Stimulated activated naive CD8-positive, alpha-beta T cell treated with anti-CD3 and anti-CD28 coated beads, Interleukin-15, Interleukin-2, amounts not matched to agents 100 ng/mL and 50 ng/mL, for 24 hours (primary cell): ENCODE data around the gene OR51M1.
"Not testable (repeated sequence)": the region's sequence is repeated elsewhere in the genome, so short reads cannot be mapped to it uniquely, and the experiment has no call there.

Source experiments
- H3K27ac Mint-ChIP-seq: one replicate; pipeline ENCODE4 v1.8.0; 2021; ENCODE audit warnings: mild to moderate bottlenecking, mixed read lengths
- H3K27me3 Mint-ChIP-seq: one replicate; pipeline ENCODE4 v1.8.0; 2021; ENCODE audit warnings: mixed read lengths
- H3K36me3 Mint-ChIP-seq: one replicate; pipeline ENCODE4 v1.8.0; 2021; ENCODE audit warnings: low read depth, mixed read lengths
- H3K4me1 Mint-ChIP-seq: one replicate; pipeline ENCODE4 v1.8.0; 2021; ENCODE audit warnings: low read depth, mixed read lengths
- H3K4me3 Mint-ChIP-seq: one replicate; pipeline ENCODE4 v1.8.0; 2021; ENCODE audit warnings: mild to moderate bottlenecking, mixed read lengths
- H3K9me3 Mint-ChIP-seq: one replicate; pipeline ENCODE4 v1.8.0; 2021; ENCODE audit warnings: mixed read lengths

Gene OR51M1

DNA sequence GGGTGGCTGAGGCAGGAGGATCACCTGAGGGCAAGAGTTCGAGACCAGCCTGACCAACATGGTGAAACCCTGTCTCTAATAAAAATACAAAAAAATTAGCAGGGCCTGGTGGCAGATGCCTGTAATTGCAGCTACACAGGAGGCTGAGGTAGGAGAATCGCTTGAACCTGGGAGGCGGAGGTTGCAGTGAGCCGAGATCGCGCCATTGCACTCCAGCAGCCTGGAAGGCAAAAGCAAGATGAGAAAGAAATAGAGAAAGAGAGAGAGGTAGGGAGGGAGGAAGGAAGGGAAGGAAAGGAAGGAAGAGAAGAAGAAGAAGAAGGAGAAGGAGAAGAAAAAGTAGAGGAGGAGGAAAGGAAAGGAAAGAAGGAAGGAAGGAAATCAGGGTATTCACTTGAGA, 17.2 kb upstream of the OR51M1 start:
- not testable (repeated sequence) for H3K4me3 Mint-ChIP-seq, H3K36me3 Mint-ChIP-seq, H3K4me1 Mint-ChIP-seq, H3K9me3 Mint-ChIP-seq, H3K27me3 Mint-ChIP-seq, H3K27ac Mint-ChIP-seq

DNA sequence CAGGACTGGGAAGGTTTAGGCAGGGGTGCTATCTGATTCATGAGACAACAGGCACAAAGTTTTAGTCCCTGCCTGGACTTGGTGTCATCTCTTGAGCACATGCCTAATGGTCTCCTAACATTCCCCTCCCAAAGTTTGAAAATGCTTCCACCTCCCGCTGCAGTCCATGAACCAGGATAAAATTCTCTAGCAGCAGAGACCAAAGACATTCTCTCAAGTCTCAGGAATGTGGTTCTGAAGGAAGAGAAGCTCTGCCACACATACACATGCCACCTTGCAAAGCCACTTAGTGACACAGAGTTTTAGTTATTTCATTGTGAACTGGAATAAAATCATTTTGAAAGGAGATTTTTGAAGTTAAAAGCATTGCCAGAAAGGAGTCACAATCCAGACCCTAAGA, 16.8 kb upstream of the OR51M1 start:
- Mint-ChIP-seq H3K4me3 (no peak overlapping the region), H3K27me3 (peaks cover 4% of the 10 kb centered on the region), H3K27ac (no peak overlapping the region), H3K9me3 (peaks cover 6% of the 10 kb centered on the region), H3K36me3 (no peaks in the 10 kb centered on the region), H3K4me1 (no peaks in the 10 kb centered on the region)

DNA sequence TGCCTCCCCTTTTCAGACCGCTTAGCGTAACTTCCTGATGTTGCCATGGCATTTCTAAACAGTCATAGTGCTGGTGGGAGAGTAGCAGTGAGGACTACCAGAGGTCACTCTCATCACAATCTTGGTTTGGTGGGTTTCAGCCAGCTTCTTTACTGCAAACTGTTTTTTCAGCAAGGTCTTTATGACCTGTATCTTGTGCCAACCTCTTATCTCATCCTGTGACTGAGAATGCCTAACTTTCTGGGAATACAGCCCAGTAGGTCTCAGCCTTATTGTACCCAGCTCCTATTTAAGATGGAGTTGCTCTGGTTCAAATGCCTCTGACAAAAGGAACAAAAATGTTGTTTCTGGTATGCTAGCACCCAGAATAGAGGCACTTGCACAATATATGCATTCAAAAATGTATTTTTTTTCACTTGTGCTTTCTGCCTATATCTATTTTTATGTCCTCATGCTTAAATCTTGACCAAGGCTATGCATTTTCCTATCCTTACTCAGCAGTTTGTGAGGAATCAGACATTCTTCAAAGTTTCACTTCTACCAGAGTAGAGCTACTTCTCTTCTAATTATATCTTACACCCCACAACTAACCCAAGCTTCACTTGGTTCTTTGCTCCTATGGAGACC, 16.1 kb upstream of the OR51M1 start:
- Mint-ChIP-seq H3K4me3 (no peak overlapping the region), H3K4me1 (no peaks in the 10 kb centered on the region), H3K9me3 (peaks cover under 1% of the 10 kb centered on the region), H3K27ac (no peak overlapping the region), H3K27me3 (peaks cover 4% of the 10 kb centered on the region), H3K36me3 (no peaks in the 10 kb centered on the region)

DNA sequence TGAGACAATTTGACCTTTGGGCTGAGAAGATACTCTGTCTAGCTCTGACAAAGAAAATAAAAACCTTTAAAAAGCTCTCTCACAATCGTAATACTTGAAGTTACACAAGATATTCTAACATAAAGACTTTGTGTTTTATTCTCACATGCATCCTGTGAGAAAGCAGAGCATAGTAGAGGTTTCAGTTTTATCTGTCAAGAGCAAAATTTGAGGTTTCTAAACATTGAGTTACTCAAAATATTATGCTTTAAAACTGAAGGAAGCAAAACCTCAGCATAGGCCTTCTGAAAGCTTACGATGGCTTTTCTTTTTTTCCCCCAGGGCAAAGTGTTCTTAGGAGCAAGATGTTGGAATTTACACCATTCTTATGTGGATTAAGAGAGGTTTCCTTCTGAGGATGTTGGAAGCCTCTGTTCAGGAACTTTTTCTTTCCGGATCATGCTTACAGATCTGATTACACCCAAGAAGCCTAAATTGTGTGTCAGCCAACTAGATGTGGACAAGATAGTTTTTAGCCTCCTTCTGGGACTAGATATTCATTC, 15.0 kb upstream of the OR51M1 start:
- Mint-ChIP-seq H3K27me3 (peaks cover 4% of the 10 kb centered on the region), H3K36me3 (no peaks in the 10 kb centered on the region), H3K9me3 (peaks cover 6% of the 10 kb centered on the region), H3K27ac (no peak overlapping the region), H3K4me3 (no peak overlapping the region), H3K4me1 (no peaks in the 10 kb centered on the region)

DNA sequence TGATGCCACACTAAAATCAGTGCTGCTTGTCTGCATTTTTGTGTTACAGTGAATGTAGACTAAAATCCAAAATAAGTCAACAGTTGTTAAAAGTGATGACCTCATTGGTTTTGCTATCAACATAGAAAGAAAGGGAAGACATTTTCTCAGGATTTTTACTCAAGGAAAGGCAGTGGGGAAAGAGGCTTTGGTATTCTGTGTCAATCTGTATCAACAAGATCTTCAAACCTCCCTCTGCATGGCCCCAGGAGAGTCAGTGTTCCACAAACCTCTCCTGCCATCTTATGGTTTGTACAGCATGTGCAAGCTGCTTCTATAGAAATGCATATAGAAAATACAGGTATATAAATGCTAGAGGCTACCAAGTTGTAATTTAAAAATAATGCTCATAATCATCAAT, 13.8 kb upstream of the OR51M1 start:
- Mint-ChIP-seq H3K4me1 (no peaks in the 10 kb centered on the region), H3K9me3 (peaks cover 6% of the 10 kb centered on the region), H3K27me3 (peaks cover 10% of the 10 kb centered on the region), H3K4me3 (no peak overlapping the region), H3K27ac (no peak overlapping the region), H3K36me3 (no peaks in the 10 kb centered on the region)

DNA sequence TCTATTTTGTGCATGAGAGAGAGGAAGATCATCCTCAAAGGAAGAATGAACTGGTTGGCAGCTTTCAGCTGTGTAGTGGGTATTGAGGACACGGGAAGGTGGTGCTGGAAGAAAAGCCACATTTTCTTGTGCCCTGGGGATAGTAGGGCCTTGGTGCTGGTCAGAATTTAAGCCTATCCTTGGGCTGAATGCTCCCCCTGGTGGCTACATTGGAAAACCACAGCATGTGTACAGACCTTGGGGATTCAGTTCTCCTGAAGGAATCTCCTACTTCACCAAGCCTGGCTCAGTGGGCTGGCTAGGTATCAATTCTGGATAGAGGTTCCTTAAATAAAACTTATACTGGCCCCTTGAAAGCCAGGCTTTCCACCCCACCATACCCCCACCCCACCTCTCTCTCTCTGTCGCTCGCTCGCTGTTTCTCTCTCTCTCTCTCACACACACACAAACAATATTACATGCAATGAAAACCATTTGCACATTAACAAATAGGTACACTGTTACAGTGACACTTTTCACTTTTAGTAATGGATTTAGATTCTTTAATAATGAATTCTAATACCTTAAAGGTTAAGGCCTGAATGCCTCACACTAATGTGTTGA, 2.8 kb upstream of the OR51M1 start:
- no peaks in the 10 kb centered on the region for H3K36me3 Mint-ChIP-seq
- H3K27ac Mint-ChIP-seq: no peak overlapping the region
- no peak overlapping the region for H3K4me3 Mint-ChIP-seq
- no peaks in the 10 kb centered on the region for H3K4me1 Mint-ChIP-seq
- H3K27me3 Mint-ChIP-seq: no peaks in the 10 kb centered on the region
- no peaks in the 10 kb centered on the region for H3K9me3 Mint-ChIP-seq

DNA sequence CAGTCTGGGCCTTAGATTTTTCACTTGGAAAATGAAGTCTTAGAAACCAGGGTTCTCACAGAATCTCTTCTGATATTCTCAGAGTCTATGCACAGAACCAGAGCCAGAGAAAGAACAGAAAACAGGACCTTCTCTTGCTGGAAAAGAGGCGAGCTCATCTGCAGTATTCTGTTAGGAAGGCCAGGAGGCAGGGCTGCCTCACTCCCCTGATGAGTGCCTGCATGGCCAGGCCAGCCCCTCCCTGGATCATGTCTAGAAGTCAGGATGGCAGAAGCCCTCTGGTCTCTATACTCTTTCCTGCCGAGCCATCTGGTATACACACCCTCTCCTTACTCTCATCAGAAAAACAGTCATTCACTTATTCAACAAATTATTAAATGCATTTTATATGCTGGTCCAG, 723 bp downstream of the OR51M1 start:
- Mint-ChIP-seq H3K27me3 (no peaks in the 10 kb centered on the region), H3K27ac (no peak overlapping the region), H3K36me3 (no peaks in the 10 kb centered on the region), H3K4me3 (no peak overlapping the region), H3K4me1 (no peaks in the 10 kb centered on the region), H3K9me3 (no peaks in the 10 kb centered on the region)

DNA sequence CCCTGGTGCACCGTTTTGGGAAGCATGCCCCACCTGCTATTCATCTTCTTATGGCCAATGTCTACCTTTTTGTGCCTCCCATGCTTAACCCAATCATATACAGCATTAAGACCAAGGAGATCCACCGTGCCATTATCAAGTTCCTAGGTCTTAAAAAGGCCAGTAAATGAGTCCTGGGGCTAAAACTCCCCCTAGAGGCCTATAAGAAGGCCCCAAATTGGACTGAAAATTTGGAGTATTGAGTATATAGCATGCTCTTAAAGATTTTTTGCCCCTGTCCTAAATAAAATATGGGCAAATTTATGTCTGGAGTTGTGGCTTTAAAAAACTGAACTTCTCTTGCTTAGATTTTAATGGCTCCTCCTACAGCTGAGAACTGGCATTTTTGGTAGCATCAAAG, 6.6 kb downstream of the OR51M1 start:
- Mint-ChIP-seq H3K27me3 (no peaks in the 10 kb centered on the region), H3K9me3 (no peaks in the 10 kb centered on the region), H3K4me3 (no peak overlapping the region), H3K27ac (no peak overlapping the region), H3K4me1 (no peaks in the 10 kb centered on the region), H3K36me3 (no peaks in the 10 kb centered on the region)

DNA sequence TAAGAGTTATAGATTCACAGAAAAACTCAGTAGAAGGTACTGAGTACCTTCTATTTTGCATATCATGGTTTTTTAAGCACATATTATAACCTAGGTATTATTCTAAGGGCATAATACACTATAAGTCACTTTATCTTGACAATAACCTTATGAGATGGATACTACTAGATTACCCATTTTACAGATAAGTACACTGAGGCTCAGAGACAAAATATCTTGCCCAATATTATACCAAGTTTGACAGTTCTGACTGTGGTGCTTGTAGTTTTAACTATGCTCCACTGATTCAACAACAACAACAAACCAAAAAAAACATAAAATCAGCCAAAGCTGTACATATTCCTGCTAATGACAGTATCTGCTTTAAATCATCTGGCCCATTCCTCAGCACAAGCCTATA, 10.5 kb downstream of the OR51M1 start:
- Mint-ChIP-seq H3K27me3 (no peaks in the 10 kb centered on the region), H3K9me3 (no peaks in the 10 kb centered on the region), H3K27ac (no peak overlapping the region), H3K4me1 (no peaks in the 10 kb centered on the region), H3K36me3 (no peaks in the 10 kb centered on the region), H3K4me3 (no peak overlapping the region)

DNA sequence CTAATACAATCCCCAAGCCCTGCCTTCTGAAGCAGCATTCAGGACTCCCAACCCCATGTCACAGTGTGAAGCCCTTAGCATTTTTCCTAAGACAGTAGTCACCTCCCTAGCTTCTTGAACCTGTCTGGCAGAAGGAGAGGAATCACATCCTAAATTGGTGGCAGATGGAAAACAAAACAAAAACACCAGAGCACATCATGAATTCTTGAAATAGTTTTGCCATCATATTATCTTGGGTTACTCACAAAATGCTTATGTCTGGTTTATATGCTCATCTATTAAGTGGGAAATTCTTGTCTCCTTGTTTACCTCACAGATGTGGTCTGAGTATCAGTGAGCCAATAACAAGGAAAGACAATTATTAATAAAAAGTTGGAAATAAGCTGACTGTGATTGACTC, 15.3 kb downstream of the OR51M1 start:
- no peaks in the 10 kb centered on the region for H3K9me3 Mint-ChIP-seq
- H3K27ac Mint-ChIP-seq: no peak overlapping the region
- H3K4me1 Mint-ChIP-seq: no peaks in the 10 kb centered on the region
- H3K27me3 Mint-ChIP-seq: no peaks in the 10 kb centered on the region
- H3K36me3 Mint-ChIP-seq: no peaks in the 10 kb centered on the region
- H3K4me3 Mint-ChIP-seq: no peak overlapping the region

DNA sequence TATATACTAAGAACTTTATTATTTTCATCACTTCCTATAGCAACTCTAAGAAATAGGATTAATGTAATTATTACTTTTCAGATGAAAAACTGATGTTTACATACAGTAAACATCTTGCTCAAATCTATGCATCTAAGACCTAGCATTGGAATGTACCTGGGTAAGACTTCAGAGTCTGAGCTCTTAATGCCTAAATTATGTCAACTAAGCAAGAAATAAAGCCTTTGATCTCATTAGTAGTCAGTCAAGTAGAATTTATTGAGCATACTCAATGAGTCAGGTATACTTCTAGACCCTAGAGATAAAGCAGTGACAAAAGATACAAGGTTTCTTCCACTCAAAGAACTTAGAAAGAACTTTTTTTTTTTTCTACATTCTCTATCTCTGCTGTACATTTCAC, 21.6 kb downstream of the OR51M1 start:
- Mint-ChIP-seq H3K27ac (no peak overlapping the region), H3K36me3 (no peaks in the 10 kb centered on the region), H3K4me3 (no peak overlapping the region), H3K4me1 (no peaks in the 10 kb centered on the region), H3K9me3 (no peaks in the 10 kb centered on the region), H3K27me3 (peaks cover 20% of the 10 kb centered on the region)

DNA sequence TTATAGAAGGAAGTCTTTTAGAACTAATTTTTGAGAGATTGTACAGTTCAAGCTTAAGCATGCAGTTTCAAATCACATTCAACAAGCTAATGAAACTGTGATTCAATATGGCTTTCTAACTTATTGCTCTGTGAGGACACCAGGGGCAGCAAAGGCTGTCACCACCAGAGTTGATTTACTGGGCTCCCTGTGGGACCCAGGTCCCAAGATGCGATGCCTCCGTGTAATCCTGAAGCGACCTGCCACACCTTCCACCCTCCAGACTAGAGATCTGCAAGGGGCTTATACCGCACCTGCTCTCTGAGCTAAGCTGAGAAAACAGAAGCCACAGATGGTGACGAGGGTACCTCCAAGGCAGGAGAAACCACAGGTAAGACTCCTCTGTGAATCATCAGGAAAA, 37.4 kb downstream of the OR51M1 start:
- H3K36me3 Mint-ChIP-seq: no peaks in the 10 kb centered on the region
- H3K9me3 Mint-ChIP-seq: peaks cover 4% of the 10 kb centered on the region
- peaks cover 22% of the 10 kb centered on the region for H3K27me3 Mint-ChIP-seq
- H3K4me3 Mint-ChIP-seq: no peak overlapping the region
- no peaks in the 10 kb centered on the region for H3K4me1 Mint-ChIP-seq
- no peak overlapping the region for H3K27ac Mint-ChIP-seq

DNA sequence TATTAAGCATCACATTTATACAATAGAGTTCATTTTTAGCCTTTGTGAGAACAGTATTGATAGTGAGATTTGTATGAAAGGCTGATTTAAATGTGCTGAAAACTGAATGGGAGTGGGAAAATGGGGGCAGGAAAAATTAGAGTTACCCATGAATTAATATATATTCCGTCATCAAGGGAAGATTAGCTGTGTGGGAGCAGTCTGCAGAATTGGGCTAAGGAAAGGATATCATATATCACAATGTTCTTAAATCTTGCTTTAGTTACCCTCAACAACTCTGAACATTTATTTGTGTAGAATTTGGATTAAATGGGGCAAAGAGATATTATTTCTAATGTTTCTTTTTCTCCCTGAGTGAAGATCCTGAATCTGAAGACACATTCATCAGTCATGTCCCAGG, 38.2 kb downstream of the OR51M1 start, which contains the start of gene OR51Q1:
OR51Q1 (plus strand) TSS at position 301 of the 400 bp plus-strand sequence; CDS start at position 391, 90 bp downstream.
- no peak within 1 kb of the TSS for H3K4me3 Mint-ChIP-seq
- H3K36me3 Mint-ChIP-seq: no peaks in the 10 kb centered on the region
- H3K4me1 Mint-ChIP-seq: no peaks in the 10 kb centered on the region
- peaks cover 26% of the 10 kb centered on the region for H3K27me3 Mint-ChIP-seq
- H3K27ac Mint-ChIP-seq: no peak within 1 kb of the TSS
- peaks cover 4% of the 10 kb centered on the region for H3K9me3 Mint-ChIP-seq

DNA sequence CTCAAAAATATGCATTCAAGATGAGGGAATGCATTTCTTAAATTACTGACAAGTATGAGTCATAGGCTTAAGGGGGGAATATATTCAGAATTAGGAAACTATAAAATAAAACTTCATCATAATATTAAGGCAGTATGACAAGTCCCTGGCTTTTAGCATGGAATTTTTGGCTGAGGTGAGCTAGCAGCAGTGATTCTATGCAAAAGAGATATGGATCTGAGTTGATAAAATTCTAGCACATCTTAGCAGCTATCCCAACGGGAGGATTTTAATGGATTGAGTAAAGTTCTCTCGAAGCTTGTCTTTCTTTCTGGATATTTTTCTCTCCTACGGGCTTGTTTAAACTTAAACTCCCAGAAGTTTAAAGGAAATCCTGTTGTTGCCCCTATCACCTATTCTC, 39.5 kb downstream of the OR51M1 start:
- peaks cover 31% of the 10 kb centered on the region for H3K27me3 Mint-ChIP-seq
- H3K4me1 Mint-ChIP-seq: no peaks in the 10 kb centered on the region
- H3K27ac Mint-ChIP-seq: no peak overlapping the region
- no peaks in the 10 kb centered on the region for H3K36me3 Mint-ChIP-seq
- H3K9me3 Mint-ChIP-seq: peaks cover 4% of the 10 kb centered on the region
- H3K4me3 Mint-ChIP-seq: no peak overlapping the region

DNA sequence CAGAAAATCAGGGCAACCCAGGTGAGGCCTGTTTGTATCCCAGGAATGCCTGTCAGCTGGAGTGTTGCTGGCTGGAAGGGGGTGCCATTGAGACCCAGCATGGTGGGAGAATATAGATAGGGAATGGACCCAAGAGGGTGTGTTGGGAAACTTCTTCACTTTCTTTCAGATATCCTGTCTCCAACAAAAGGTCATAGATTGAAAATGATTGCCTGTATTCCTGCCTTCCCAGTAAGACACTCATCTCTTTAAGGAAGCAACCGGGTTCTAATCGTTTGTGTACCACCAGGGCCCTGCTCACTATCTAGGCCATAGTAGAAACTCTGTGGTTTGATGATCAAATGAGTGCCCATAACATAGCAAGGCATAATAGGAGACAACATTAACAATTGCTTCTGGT, 57.8 kb downstream of the OR51M1 start, which contains the start of gene OR51I1:
OR51I1 (minus strand) TSS at position 101 of the 400 bp plus-strand sequence; CDS start at position 101, 0 bp downstream.
- no peaks in the 10 kb centered on the region for H3K36me3 Mint-ChIP-seq
- no peak within 1 kb of the TSS for H3K27ac Mint-ChIP-seq

More for the DNA sequence above, 57.8 kb downstream of the OR51M1 start, which contains the start of gene OR51I1:
- Mint-ChIP-seq H3K4me3 (no peak within 1 kb of the TSS), H3K27me3 (peaks cover 3% of the 10 kb centered on the region), H3K4me1 (no peaks in the 10 kb centered on the region), H3K9me3 (no peaks in the 10 kb centered on the region)
